ENCODE results near the gene CCL28. TPM values are rescaled to one million over a fixed set of nuclear protein-coding genes. Genes with fewer than 3 reads are reported as not detected.
A peak's percentile ranks its signal among the peaks of the same experiment; 100 is the strongest.
"Not testable (repeated sequence)": the region's sequence is repeated elsewhere in the genome, so short reads cannot be mapped to it uniquely, and the experiment has no call there.

Gene CCL28
- total RNA-seq, 4 donors from 2014 or later = 1.9 to 9.1 (median 3.3) TPM

DNA sequence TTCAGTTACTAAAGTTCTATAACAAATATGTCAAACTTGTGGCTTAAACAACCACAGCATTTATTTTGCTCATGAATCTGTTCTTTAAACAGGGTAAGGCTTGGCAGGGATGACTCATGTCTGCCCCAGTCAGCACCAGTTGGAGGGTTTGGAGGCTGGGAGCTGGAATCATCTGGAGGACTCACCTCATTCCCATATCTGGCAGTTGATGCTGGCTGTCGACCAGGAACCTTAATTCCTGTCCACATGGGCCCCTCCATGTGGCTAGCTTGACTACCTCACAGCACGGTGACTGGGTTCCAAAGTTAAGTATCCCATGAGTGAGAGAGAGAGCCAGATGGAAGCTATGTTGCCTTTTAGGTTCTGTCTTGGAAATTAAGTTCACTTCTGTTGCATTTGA lies 13.8 kb upstream of the CCL28 start:
- no peak for DNase-seq
- Histone ChIP-seq H3K27ac (peak overlapping the region in 1 of 4 donors; percentile 10), H3K9me3 (no peaks in the 10 kb centered on the region), H3K4me1 (peaks cover 0 to 44% (median 22%) of the 10 kb centered on the region in 3 donors), H3K27me3 (no peaks in the 10 kb centered on the region), H3K4me3 (no peak overlapping the region), H3K36me3 (no peaks in the 10 kb centered on the region)
- no peak for TF ChIP-seq POLR2A (IDR thresholded peaks at IDR 0.05)
- TF ChIP-seq, protein P1, sequence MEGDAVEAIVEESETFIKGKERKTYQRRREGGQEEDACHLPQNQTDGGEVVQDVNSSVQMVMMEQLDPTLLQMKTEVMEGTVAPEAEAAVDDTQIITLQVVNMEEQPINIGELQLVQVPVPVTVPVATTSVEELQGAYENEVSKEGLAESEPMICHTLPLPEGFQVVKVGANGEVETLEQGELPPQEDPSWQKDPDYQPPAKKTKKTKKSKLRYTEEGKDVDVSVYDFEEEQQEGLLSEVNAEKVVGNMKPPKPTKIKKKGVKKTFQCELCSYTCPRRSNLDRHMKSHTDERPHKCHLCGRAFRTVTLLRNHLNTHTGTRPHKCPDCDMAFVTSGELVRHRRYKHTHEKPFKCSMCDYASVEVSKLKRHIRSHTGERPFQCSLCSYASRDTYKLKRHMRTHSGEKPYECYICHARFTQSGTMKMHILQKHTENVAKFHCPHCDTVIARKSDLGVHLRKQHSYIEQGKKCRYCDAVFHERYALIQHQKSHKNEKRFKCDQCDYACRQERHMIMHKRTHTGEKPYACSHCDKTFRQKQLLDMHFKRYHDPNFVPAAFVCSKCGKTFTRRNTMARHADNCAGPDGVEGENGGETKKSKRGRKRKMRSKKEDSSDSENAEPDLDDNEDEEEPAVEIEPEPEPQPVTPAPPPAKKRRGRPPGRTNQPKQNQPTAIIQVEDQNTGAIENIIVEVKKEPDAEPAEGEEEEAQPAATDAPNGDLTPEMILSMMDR (IDR thresholded peaks at IDR 0.05) = no peak
- WGBS, 2 donors = 33 to 39% methylated on average over 1 to 2 of the region's 2 CpGs
- intact Hi-C loops (cut with DNase I) = no loop called here

DNA sequence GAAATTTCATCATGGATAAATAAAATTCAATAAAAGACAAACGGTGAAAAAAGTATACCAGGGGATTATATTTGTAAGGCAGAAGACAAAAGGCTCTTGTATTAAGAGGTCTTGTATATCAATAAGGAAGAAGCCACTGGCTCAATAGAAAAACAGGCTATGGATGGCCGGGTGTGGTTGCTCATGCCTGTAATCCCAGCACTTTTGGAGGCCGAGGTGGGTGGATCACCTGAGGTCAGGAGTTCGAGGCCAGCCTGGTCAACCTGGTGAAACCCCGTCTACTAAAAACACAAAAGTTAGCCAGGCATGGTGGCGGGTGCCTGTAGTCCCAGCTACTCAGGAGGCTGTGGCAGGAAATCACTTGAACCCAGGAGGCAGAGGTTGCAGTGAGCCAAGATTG lies 10.9 kb upstream of the CCL28 start:
- H3K4me3 ChIP-seq; H3K9me3 ChIP-seq; DNase-seq; intact Hi-C loops (cut with DNase I); H3K27me3 ChIP-seq; H3K27ac ChIP-seq; H3K36me3 ChIP-seq: not testable (repeated sequence)
- H3K4me1 ChIP-seq = peaks cover 0 to 27% (median 16%) of the 10 kb centered on the region in 3 donors
- 54 to 66% methylated on average over 6 of the region's 6 CpGs for WGBS, 2 donors

DNA sequence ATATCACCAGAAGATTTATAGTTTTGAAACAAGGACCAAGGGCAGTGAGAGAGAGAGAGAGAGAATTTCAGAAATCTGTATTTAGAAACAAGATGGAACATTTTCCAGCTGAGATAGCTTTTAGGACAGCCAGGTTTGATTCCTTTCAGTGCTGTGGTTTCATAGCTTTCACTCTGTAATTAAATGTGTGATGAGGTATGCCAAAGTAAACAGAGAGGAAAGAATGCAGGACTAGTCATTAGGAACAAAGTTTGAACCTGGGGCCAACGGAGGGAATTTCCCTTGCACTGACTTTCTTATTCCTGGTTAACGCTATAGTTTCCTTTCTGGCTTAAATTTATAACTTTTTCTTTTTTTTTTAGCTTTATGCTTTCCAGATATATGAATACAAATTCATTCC lies 10.0 kb upstream of the CCL28 start:
- no peak overlapping the region for H3K27ac ChIP-seq

DNA sequence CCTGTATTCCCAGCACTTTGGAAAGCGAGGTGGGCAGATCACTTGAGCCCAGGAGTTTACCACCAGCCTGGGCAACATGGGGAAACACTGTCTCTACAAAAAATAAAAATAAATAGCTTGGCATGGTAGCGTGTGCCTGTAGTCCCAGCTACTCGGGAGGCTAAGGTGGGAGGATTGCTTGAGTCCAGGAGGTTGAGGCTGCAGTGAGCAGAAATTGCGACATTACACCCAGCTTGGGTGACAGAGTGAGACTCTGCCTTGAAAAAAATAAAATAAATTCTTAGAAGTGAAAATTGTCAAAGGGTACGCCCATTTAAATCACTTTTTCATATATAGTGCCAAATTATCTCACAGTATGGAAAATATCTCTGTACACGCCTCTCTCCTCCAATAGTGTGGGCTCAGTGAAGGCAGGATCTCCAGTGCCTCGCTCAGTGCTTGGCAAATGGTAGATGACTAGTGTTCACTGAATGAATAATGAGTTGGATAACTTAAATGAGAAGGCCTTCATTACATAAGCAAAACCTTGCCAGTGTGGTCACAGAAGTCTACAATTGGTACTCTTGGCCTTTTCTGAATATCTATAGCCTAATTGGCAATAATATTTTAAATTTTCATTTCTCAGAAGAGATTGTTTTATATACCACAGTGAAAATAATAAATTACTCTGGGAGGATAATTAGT lies 9.4 kb upstream of the CCL28 start:
- H3K9me3 ChIP-seq = no peaks in the 10 kb centered on the region
- H3K36me3 ChIP-seq = no peaks in the 10 kb centered on the region
- DNase-seq = no peak
- H3K27me3 ChIP-seq = no peaks in the 10 kb centered on the region
- TF ChIP-seq, protein P1 (IDR thresholded peaks at IDR 0.05) = no peak
- TF ChIP-seq POLR2A (IDR thresholded peaks at IDR 0.05) = no peak
- H3K4me1 ChIP-seq = peaks cover 0 to 21% (median 8%) of the 10 kb centered on the region in 3 donors
- H3K27ac ChIP-seq = no peak overlapping the region
- intact Hi-C loops (cut with DNase I) = no loop called here
- no peak overlapping the region for H3K4me3 ChIP-seq
- WGBS, 2 donors = 62 to 68% methylated on average over 7 of the region's 7 CpGs

More for the DNA sequence above, 10.0 kb upstream of the CCL28 start:
- intact Hi-C loops (cut with DNase I) = no loop called here
- Histone ChIP-seq H3K4me1 (peaks cover 0 to 21% (median 8%) of the 10 kb centered on the region in 3 donors), H3K4me3 (no peak overlapping the region), H3K36me3 (no peaks in the 10 kb centered on the region), H3K9me3 (no peaks in the 10 kb centered on the region), H3K27me3 (no peaks in the 10 kb centered on the region)
- no peak for DNase-seq
- WGBS, 2 donors = 22 to 30% methylated on average over 2 of the region's 2 CpGs
- TF ChIP-seq POLR2A (IDR thresholded peaks at IDR 0.05) = no peak
- TF ChIP-seq, protein P1 (IDR thresholded peaks at IDR 0.05) = no peak

DNA sequence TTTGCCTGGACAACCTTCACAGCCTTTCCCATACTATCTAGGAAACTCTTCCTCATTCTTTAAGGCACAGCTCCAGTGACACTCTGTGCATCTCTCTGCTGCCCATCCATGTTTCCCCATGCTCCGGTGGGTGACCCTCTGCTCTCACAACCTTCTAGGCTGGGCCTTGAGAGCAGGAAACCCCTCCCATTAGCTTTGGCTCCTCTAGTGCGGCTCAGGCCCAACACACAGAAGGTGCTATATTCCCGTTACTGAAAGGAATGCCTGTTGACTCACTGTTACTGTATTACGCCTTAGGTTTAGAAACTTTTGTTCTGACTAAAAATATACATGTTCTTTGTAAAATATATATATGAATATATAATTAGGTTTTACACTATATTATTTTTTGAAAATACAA lies 8.1 kb upstream of the CCL28 start:
- Histone ChIP-seq H3K4me3 (no peak overlapping the region), H3K4me1 (peaks cover 0 to 13% (median 5%) of the 10 kb centered on the region in 3 donors), H3K9me3 (no peaks in the 10 kb centered on the region), H3K36me3 (no peaks in the 10 kb centered on the region), H3K27ac (no peak overlapping the region), H3K27me3 (no peaks in the 10 kb centered on the region)
- TF ChIP-seq, protein P1 (IDR thresholded peaks at IDR 0.05) = no peak
- no peak for TF ChIP-seq POLR2A (IDR thresholded peaks at IDR 0.05)
- WGBS, 2 donors = 62 to 68% methylated on average over 4 of the region's 4 CpGs
- no peak for DNase-seq
- intact Hi-C loops (cut with DNase I) = no loop called here
